Activated CD4-positive, alpha-beta T cell treated with anti-CD3 and anti-CD28 coated beads for 24 hours (primary cell): Measurements from ENCODE around the gene CALY.
A peak's percentile ranks its signal among the peaks of the same experiment; 100 is the strongest.

Experiments used
- DNase-seq, 2 donors: peaks; one replicate each; pipeline ENCODE4 v3.0.0-alpha.2; 2020; ENCODE audit warnings: low read depth in 2 of 2

The CALY gene

GRCh38 chr10:133366751-133367150 lies 30.1 kb upstream of the CALY start:
- DNase-seq = no peak

DNA sequence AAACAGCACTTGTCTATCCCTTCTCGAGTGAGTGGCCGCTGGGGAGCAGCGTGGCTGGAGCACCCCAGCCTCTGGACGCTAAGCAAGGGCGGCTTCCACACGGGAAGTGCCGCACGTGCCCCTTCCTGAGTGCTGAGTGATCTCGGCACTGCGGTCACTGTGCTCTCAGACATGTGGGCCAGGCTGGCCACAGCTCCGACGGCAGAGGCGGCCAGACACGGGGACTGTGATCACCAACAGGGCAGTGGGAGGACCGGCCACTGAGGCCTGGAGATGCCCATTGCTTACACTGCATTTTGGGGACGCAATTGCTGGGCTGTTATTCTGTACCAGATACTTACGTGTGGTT lies 29.4 kb upstream of the CALY start:
- DNase-seq = no peak

- DNase-seq = no peak
Observed at GRCh38 chr10:133365461-133366129, 28.9 kb upstream of the CALY start.

GRCh38 chr10:133364645-133365431 lies 28.1 kb upstream of the CALY start:
- no peak for DNase-seq

- no peak for DNase-seq
Observed at GRCh38 chr10:133362846-133363245, 26.1 kb upstream of the CALY start.

- no peak for DNase-seq
Observed at GRCh38 chr10:133361773-133362441, 25.2 kb upstream of the CALY start.

DNA sequence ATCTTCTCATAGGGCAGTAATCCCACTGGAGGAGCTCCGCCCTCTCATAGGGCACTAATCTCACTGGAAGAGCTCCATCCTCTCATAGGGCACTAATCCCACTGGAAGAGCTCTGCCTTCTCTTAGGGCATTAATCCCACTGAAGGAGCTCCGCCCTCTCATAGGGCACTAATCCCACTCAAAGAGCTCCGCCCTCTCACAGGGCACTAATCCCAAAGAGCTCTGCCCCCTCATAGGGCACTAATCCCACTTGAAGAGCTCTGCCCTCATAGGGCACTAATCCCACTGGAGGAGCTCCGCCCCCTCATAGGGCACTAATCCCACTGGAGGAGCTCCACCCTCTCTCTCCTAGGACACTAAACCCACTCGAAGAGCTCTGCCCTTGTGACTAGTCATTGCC lies 24.5 kb upstream of the CALY start:
- no peak for DNase-seq

DNA sequence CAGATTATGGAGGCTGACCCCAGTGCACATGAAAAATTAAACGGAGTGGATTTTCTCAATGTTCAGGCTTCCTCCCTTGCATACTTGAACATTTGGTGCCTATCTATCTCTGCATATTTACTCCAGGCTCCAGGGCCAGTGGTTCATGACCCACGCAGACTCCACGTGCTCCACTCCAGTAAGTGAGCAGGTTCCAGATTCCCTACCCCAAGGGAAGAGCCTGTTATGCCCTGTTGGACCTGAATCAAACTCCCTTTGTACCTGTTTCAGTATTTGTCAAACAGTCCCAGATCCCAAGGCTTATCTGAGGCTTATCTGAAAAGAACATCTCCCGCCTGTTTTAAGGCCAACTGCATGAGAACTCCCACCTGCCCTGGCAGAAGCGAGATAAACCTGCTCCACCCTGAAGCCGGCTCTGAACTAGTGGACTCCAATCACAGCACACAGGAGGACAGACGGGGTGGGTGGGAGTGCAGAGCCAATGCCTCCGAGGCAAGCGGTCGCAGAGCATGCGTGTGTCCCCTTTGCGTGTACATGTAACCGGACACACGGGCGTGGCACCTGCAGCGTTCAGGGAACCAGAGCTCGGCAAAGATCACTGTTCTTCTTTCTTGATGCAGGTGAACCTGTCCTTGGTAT lies 23.4 kb upstream of the CALY start:
- no peak for DNase-seq

DNA sequence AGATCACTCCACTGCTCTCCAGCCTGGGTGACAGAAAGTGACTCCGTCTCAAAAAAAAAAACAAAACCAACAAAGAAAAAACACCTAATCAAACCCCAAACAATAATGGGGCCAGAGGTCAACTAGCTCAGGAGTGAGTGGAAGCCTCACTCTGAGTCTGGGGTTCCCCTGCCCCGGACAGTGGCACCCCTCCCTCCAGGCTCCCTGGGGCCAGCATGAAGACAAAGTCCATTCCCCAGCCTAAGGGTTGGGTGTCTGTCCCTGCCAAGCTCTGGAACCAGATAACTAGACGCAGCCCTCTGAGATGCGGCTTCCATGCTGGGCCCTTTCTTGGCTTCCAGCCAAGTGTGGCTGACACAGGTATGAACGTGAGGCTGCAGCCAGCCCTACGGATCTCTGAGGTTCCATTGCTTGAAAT lies 22.9 kb upstream of the CALY start:
- DNase-seq = no peak

- DNase-seq = no peak
Observed at GRCh38 chr10:133358925-133359310, 22.2 kb upstream of the CALY start.

- DNase-seq = no peak
Observed at GRCh38 chr10:133358162-133358924, 21.6 kb upstream of the CALY start.

- peak; percentile 58 to 59 for DNase-seq
Observed at GRCh38 chr10:133357285-133358161, 20.8 kb upstream of the CALY start, which contains the start of gene FUOM. FUOM (minus strand) TSS chr10:133358019; CDS start chr10:133358007, 12 bp downstream.

GRCh38 chr10:133356549-133357284 lies 20.0 kb upstream of the CALY start:
- DNase-seq = no peak

GRCh38 chr10:133355991-133356390 lies 19.3 kb upstream of the CALY start:
- DNase-seq = no peak

DNA sequence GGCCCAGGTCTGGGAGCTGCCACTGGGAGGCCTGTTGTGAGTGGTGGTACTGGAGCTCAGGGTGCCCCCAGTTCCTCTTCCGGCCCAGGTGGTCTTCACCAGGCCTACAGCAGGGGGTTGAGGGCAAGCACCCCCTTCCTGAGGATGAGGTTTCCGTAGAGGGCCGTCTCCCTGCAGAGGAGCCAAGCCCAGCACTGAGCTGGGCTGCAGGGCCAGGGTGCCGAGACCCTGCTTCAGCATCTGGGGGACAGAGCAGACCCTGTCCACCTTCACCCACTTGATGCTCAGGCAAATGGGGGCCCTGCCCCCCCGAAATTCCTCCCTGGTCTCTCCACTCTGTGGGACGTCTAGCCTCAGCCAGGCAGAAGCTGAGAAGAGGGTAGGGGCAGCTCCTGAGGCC lies 18.6 kb upstream of the CALY start:
- no peak for DNase-seq

DNA sequence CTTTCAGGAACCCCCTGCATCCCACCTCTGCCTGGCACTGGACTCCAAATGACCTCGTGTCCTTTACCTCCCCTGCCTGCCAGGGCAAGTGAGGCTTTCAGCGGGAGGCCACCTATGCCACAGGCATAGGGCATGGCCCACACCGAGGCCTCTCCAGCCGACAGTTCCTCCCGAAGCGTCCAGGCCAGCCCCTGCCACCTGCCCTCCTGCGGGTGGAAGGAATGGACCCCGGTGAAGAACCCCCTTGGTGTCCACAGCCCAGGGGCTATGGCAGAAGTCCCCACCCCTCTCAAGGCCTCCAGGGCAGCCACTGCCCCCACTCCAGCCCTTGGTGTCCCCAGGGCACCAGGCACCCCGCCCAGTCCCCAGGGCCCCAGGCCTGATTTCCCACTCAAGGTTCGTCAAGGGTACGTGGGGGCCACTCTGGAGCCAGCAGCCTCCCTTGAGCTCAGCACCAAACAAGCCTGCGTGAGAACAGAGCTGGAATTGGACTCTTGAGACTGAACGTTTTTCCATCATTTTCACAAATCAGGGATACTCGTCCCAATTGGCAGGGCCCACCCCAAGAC lies 18.1 kb upstream of the CALY start:
- no peak for DNase-seq

DNA sequence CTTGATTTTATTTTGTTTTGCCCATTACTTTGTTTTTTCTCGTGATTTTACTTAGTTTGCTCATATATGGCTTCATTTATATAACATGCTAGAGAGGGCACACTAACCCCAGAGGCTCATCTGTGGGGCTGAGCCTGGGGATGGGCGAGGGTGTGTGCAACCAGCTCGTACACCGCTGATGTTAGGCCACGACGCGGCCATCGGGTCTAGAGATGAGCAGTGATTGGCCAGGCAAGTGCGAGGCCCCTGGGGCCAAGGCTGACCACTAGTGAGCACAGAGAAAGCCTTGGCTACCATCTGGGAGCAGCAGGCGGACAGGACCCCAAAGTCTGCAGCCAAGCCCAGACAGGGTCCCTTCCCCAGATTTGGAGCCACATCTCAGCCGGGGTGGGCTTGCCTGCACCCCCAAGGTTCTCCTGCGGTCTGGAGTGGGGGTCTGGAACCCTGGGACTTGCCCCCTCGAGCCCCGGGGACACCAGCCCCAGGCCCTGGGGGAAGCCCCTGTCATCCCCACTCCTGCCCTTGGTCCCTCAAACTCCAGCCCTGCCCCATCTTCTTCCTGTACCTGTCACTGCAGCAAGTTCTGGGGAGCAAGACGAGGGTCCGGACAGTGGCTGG lies 17.4 kb upstream of the CALY start:
- no peak for DNase-seq

DNA sequence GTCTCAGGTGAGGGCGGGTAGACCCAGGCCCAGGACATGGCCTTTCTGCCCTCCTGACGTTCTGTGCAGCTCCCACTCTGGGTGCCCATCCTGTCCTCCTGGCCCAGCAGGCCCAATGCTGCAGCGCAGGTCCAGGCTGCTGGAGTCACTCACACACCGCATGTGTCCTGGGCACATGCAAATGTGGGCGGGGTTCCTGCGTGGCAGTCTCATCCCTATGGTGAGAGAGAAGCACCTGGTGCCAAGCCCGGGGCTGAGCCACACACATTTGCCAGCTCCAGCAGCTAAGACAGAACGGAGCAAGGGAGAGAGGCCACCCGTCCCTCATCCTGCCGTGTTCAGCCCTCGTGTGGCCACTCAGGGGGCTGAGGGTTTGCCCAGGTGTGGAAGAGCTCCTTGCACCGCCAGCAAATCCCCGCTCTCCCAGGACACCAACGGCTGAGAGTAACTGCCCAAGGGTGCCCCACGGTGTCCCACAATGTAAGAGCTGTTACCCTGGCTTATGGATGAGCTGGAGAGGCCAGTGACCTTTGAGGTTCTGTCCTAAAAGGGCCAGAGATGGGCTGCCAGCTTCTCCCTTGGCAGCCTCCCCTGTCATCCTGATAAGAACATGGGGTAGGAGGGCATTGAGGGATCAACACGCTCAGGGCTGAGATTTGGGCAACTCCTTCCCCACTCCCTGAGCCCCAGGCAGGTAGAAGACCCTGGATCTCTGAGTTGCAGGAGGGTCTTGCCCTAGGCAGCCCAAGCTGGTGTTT lies 16.7 kb upstream of the CALY start:
- no peak for DNase-seq
